ENCODE measurements around the gene PLPP3. TPM values are rescaled to one million over a fixed set of nuclear protein-coding genes. Genes with fewer than 3 reads are reported as not detected.
A peak's percentile ranks its signal among the peaks of the same experiment; 100 is the strongest.
"Not testable (repeated sequence)": the region's sequence is repeated elsewhere in the genome, so short reads cannot be mapped to it uniquely, and the experiment has no call there.

The PLPP3 gene
- polyA plus RNA-seq, 4 donors = 1.6 to 71.6 (median 23.1) TPM

- not testable (repeated sequence) for H3K4me3 ChIP-seq (ENCODE audit: low read depth in 1 of 3, low read length in 3 of 3); H3K27ac ChIP-seq (ENCODE audit: low read depth in 1 of 3, low read length in 2 of 3); H3K36me3 ChIP-seq (ENCODE audit: control insufficient read depth in 3 of 3, insufficient read depth in 2 of 3, low read depth in 1 of 3, low read length in 3 of 3); DNase-seq; H3K4me1 ChIP-seq (ENCODE audit: control insufficient read depth in 3 of 3, insufficient read depth in 2 of 3, low read depth in 1 of 3, low read length in 2 of 3); H3K27me3 ChIP-seq (ENCODE audit: control insufficient read depth in 3 of 3, insufficient read depth in 3 of 3, low read length in 3 of 3); FAIRE-seq; H3K9me3 ChIP-seq (ENCODE audit: control insufficient read depth in 2 of 2, insufficient read depth in 1 of 2, low read depth in 1 of 2, low read length in 1 of 2)
- WGBS, 3 donors = 25 to 53% (median 45%) methylated on average over 2 of the region's 2 CpGs
Observed at GRCh38 chr1:56610097-56610496, 30.7 kb upstream of the PLPP3 start.

DNA sequence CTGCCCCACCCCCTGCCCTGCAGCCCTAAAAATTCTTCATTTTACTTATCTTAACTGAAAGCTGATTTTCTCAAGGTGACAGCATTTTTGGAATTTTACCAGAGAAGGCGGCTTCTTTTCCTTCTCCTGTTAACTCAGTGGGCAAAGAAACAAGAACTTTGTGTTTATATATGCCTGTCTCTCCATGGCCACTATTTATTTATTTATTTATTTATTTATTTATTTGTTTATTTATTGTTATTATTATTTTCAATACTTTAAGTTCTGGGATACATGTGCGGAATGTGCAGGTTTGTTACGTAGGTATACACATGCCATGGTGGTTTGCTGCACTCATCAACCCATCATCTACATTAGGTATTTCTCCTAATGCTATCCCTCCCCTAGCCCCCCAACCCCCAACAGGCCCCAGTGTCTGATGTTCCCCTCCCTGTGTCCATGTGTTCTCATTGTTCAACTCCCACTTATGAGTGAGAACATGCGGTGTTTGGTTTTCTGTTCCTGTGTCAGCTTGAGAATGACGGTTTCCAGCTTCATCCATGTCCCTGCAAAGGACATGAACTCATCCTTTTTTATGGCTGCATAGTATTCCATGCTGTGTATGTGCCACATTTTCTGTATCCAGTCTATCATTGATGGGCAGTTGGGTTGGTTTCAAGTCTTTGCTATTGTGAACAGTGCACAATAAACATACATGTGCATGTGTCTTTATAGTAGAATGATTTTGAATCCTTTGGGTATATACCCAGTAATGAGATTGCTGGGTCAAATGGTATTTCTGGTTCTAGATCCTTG lies 16.2 kb upstream of the PLPP3 start:
- WGBS, 3 donors = 92 to 97% (median 94%) methylated on average over 5 of the region's 5 CpGs
- not testable (repeated sequence) for H3K4me1 ChIP-seq (ENCODE audit: control insufficient read depth in 3 of 3, insufficient read depth in 2 of 3, low read depth in 1 of 3, low read length in 2 of 3); H3K36me3 ChIP-seq (ENCODE audit: control insufficient read depth in 3 of 3, insufficient read depth in 2 of 3, low read depth in 1 of 3, low read length in 3 of 3); DNase-seq; FAIRE-seq; H3K27ac ChIP-seq (ENCODE audit: low read depth in 1 of 3, low read length in 2 of 3); H3K9me3 ChIP-seq (ENCODE audit: control insufficient read depth in 2 of 2, insufficient read depth in 1 of 2, low read depth in 1 of 2, low read length in 1 of 2); H3K27me3 ChIP-seq (ENCODE audit: control insufficient read depth in 3 of 3, insufficient read depth in 3 of 3, low read length in 3 of 3); H3K4me3 ChIP-seq (ENCODE audit: low read depth in 1 of 3, low read length in 3 of 3)

DNA sequence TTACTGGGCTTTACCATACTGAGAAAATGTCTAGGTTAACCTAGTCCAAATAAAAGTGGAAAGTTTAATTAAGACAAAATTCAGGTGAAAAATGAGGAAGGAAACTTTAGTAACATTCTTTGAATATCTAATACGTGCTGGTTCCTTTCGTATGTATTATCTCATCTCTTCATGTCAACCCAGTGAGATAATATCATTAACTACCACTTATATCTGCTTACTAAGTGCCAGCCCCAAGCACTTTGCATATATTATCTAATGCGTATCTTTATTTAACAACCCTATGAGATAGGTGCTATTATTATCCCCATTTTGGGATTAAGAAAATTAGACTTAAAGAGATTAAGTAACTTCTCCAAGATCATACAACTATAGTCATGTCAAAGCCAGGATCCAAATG lies 12.5 kb upstream of the PLPP3 start:
- 50 to 61% (median 60%) methylated on average over 3 of the region's 3 CpGs for WGBS, 3 donors
- no peak overlapping the region for H3K27ac ChIP-seq (ENCODE audit: low read depth in 1 of 3, low read length in 2 of 3)
- H3K4me1 ChIP-seq (ENCODE audit: control insufficient read depth in 3 of 3, insufficient read depth in 2 of 3, low read depth in 1 of 3, low read length in 2 of 3) = no peaks in the 10 kb centered on the region
- H3K9me3 ChIP-seq (ENCODE audit: control insufficient read depth in 2 of 2, insufficient read depth in 1 of 2, low read depth in 1 of 2, low read length in 1 of 2) = no peaks in the 10 kb centered on the region
- no peak for FAIRE-seq
- no peaks in the 10 kb centered on the region for H3K36me3 ChIP-seq (ENCODE audit: control insufficient read depth in 3 of 3, insufficient read depth in 2 of 3, low read depth in 1 of 3, low read length in 3 of 3)
- H3K27me3 ChIP-seq (ENCODE audit: control insufficient read depth in 3 of 3, insufficient read depth in 3 of 3, low read length in 3 of 3) = no peaks in the 10 kb centered on the region
- no peak overlapping the region for H3K4me3 ChIP-seq (ENCODE audit: low read depth in 1 of 3, low read length in 3 of 3)
- DNase-seq = no peak

DNA sequence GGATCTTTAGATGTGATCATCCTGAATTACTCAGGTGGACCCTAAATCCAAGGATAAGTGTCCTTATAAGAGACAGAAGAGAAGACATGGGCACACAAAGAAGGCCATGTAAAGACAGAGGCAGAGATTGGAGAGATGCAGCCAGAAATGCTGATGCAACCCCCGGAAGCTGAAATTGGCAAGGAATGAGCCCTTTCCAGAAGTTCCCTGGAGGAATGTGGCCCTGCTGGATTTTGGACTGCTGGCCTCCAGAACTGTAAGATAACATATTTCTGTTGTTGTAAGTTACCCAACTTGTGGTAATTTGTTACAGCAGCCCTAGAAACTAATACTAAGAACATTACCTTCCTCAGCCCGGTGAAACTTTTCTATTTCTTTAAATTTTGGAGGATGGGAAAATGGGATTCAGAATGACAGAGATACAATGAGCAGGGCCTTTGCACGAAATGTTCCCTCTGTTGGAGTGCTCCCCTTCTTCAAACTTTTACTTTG lies 11.2 kb upstream of the PLPP3 start:
- Histone ChIP-seq H3K9me3 (ENCODE audit: control insufficient read depth in 2 of 2, insufficient read depth in 1 of 2, low read depth in 1 of 2, low read length in 1 of 2) (no peaks in the 10 kb centered on the region), H3K27me3 (ENCODE audit: control insufficient read depth in 3 of 3, insufficient read depth in 3 of 3, low read length in 3 of 3) (no peaks in the 10 kb centered on the region), H3K27ac (ENCODE audit: low read depth in 1 of 3, low read length in 2 of 3) (no peak overlapping the region), H3K36me3 (ENCODE audit: control insufficient read depth in 3 of 3, insufficient read depth in 2 of 3, low read depth in 1 of 3, low read length in 3 of 3) (no peaks in the 10 kb centered on the region), H3K4me3 (ENCODE audit: low read depth in 1 of 3, low read length in 3 of 3) (no peak overlapping the region), H3K4me1 (ENCODE audit: control insufficient read depth in 3 of 3, insufficient read depth in 2 of 3, low read depth in 1 of 3, low read length in 2 of 3) (no peaks in the 10 kb centered on the region)
- no peak for DNase-seq
- FAIRE-seq = no peak
- 69 to 86% (median 73%) methylated on average over 3 of the region's 3 CpGs for WGBS, 3 donors

DNA sequence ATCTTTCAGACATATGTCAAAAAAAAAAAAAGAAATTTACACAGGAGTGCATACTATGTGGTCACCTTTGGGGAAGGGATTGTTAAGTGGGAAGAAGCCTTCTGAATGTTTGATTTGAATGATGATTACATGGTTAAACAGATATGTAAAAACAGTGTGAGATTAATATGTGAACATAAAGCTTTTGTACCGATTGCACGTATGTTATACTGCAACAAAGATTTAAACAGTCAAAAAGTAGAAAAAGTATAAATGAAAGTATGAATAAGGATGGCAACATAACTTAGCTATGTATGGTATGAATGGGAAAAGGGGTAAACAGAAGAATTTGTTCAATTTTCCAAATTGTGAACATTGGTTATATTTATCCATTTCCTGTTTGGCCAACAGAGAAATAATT lies 10.0 kb upstream of the PLPP3 start:
- no peaks in the 10 kb centered on the region for H3K27me3 ChIP-seq (ENCODE audit: control insufficient read depth in 3 of 3, insufficient read depth in 3 of 3, low read length in 3 of 3)
- no peak for FAIRE-seq
- no peaks in the 10 kb centered on the region for H3K9me3 ChIP-seq (ENCODE audit: control insufficient read depth in 2 of 2, insufficient read depth in 1 of 2, low read depth in 1 of 2, low read length in 1 of 2)
- WGBS, 3 donors = 94 to 97% (median 96%) methylated on average over 2 of the region's 2 CpGs
- no peak overlapping the region for H3K27ac ChIP-seq (ENCODE audit: low read depth in 1 of 3, low read length in 2 of 3)
- no peaks in the 10 kb centered on the region for H3K36me3 ChIP-seq (ENCODE audit: control insufficient read depth in 3 of 3, insufficient read depth in 2 of 3, low read depth in 1 of 3, low read length in 3 of 3)
- H3K4me1 ChIP-seq (ENCODE audit: control insufficient read depth in 3 of 3, insufficient read depth in 2 of 3, low read depth in 1 of 3, low read length in 2 of 3) = no peaks in the 10 kb centered on the region
- no peak for DNase-seq
- H3K4me3 ChIP-seq (ENCODE audit: low read depth in 1 of 3, low read length in 3 of 3) = no peak overlapping the region

GRCh38 chr1:56586502-56586901 lies 7.1 kb upstream of the PLPP3 start:
- Histone ChIP-seq H3K36me3 (ENCODE audit: control insufficient read depth in 3 of 3, insufficient read depth in 2 of 3, low read depth in 1 of 3, low read length in 3 of 3) (no peaks in the 10 kb centered on the region), H3K27ac (ENCODE audit: low read depth in 1 of 3, low read length in 2 of 3) (no peak overlapping the region), H3K4me1 (ENCODE audit: control insufficient read depth in 3 of 3, insufficient read depth in 2 of 3, low read depth in 1 of 3, low read length in 2 of 3) (no peaks in the 10 kb centered on the region), H3K4me3 (ENCODE audit: low read depth in 1 of 3, low read length in 3 of 3) (no peak overlapping the region), H3K9me3 (ENCODE audit: control insufficient read depth in 2 of 2, insufficient read depth in 1 of 2, low read depth in 1 of 2, low read length in 1 of 2) (no peaks in the 10 kb centered on the region), H3K27me3 (ENCODE audit: control insufficient read depth in 3 of 3, insufficient read depth in 3 of 3, low read length in 3 of 3) (no peaks in the 10 kb centered on the region)
- FAIRE-seq = no peak
- no peak for DNase-seq
- 89 to 94% (median 93%) methylated on average over 5 of the region's 5 CpGs for WGBS, 3 donors

- FAIRE-seq (no peak), DNase-seq (no peak)
- Histone ChIP-seq H3K36me3 (ENCODE audit: control insufficient read depth in 3 of 3, insufficient read depth in 2 of 3, low read depth in 1 of 3, low read length in 3 of 3) (no peaks in the 10 kb centered on the region), H3K4me1 (ENCODE audit: control insufficient read depth in 3 of 3, insufficient read depth in 2 of 3, low read depth in 1 of 3, low read length in 2 of 3) (no peaks in the 10 kb centered on the region), H3K27me3 (ENCODE audit: control insufficient read depth in 3 of 3, insufficient read depth in 3 of 3, low read length in 3 of 3) (no peaks in the 10 kb centered on the region), H3K4me3 (ENCODE audit: low read depth in 1 of 3, low read length in 3 of 3) (no peak overlapping the region), H3K9me3 (ENCODE audit: control insufficient read depth in 2 of 2, insufficient read depth in 1 of 2, low read depth in 1 of 2, low read length in 1 of 2) (no peaks in the 10 kb centered on the region), H3K27ac (ENCODE audit: low read depth in 1 of 3, low read length in 2 of 3) (no peak overlapping the region)
- 39 to 67% (median 48%) methylated on average over 5 of the region's 5 CpGs for WGBS, 3 donors
Observed at GRCh38 chr1:56585985-56586384, 6.6 kb upstream of the PLPP3 start.

DNA sequence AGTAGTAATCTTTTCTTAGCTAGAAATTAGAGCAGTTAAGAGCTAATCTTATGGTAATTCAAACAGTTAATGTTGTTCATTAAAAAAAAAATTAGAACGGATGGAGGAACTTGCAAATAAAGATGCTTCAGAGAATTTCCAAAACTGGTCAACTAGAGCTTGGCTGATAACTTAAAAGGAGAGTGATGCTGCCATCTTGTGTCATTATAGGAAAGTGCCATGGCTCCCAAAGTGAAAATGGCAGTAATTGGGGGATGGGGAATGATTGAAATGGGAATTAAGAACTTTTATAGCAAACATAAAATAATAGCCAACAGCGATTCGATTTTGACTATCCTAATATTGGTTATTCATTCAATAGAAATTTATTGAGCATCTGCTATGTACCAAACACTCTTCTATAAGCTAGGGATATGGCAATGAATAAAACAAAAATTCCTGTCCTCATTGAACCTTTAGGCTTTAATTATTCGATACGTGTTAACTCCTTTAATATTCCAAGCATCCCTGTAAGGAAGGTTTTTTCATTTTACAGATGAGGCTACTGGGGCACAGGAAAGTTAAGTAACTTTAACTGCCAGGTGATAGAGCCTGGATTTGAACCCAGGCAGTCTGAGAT lies 5.7 kb upstream of the PLPP3 start:
- peaks cover 0 to 3% (median 0%) of the 10 kb centered on the region in 3 donors for H3K4me1 ChIP-seq (ENCODE audit: control insufficient read depth in 3 of 3, insufficient read depth in 2 of 3, low read depth in 1 of 3, low read length in 2 of 3)
- H3K27me3 ChIP-seq (ENCODE audit: control insufficient read depth in 3 of 3, insufficient read depth in 3 of 3, low read length in 3 of 3) = no peaks in the 10 kb centered on the region
- no peaks in the 10 kb centered on the region for H3K36me3 ChIP-seq (ENCODE audit: control insufficient read depth in 3 of 3, insufficient read depth in 2 of 3, low read depth in 1 of 3, low read length in 3 of 3)
- no peak overlapping the region for H3K27ac ChIP-seq (ENCODE audit: low read depth in 1 of 3, low read length in 2 of 3)
- WGBS, 3 donors = 15 to 24% (median 20%) methylated on average over 5 of the region's 5 CpGs
- FAIRE-seq = peak; percentile 80
- H3K9me3 ChIP-seq (ENCODE audit: control insufficient read depth in 2 of 2, insufficient read depth in 1 of 2, low read depth in 1 of 2, low read length in 1 of 2) = no peaks in the 10 kb centered on the region
- DNase-seq = peak; percentile 65 to 66
- H3K4me3 ChIP-seq (ENCODE audit: low read depth in 1 of 3, low read length in 3 of 3) = no peak overlapping the region

Data from small intestine (tissue), 7 donors.